Stimulated activated CD8-positive, alpha-beta memory T cell treated with anti-CD3 and anti-CD28 coated beads, Interleukin-7, amount 100 ng/mL, for 48 hours (primary cell): ENCODE data around the gene SYNGR3.
"Not testable (repeated sequence)": the region's sequence is repeated elsewhere in the genome, so short reads cannot be mapped to it uniquely, and the experiment has no call there.

ENCODE experiments used
- DNase-seq, 2 donors: peaks; one replicate each; pipeline ENCODE4 v3.0.0-alpha.2; 2020; ENCODE audit warnings: low read depth in 1 of 2; ENCODE audit errors: extremely low read depth in 1 of 2

Gene SYNGR3

GRCh38 chr16:2007081-2007836 lies 17.5 kb downstream of the SYNGR3 start:
- DNase-seq, result no peak

GRCh38 chr16:2008009-2008526 lies 18.3 kb downstream of the SYNGR3 start:
- DNase-seq, result no peak

GRCh38 chr16:2008631-2009163 lies 18.9 kb downstream of the SYNGR3 start:
- DNase-seq, result no peak

- DNase-seq, result no peak
Observed at GRCh38 chr16:2009164-2009711, 19.5 kb downstream of the SYNGR3 start.

GRCh38 chr16:2009791-2010510 lies 20.2 kb downstream of the SYNGR3 start, which contains the start of gene ZNF598:
Gene ZNF598, minus strand, starts transcription at chr16:2009821.
- peak in 1 of 2 donors; percentile 69 for DNase-seq

GRCh38 chr16:2011726-2012125 lies 22.0 kb downstream of the SYNGR3 start:
- not testable (repeated sequence) for DNase-seq

- no peak for DNase-seq
Observed at GRCh38 chr16:2013527-2013926, 23.8 kb downstream of the SYNGR3 start.

- DNase-seq, result no peak
Observed at GRCh38 chr16:2015117-2015946, 25.6 kb downstream of the SYNGR3 start.

- DNase-seq, result no peak
Observed at GRCh38 chr16:2015947-2016208, 26.1 kb downstream of the SYNGR3 start.

- DNase-seq, result no peak
Observed at GRCh38 chr16:2016407-2016922, 26.7 kb downstream of the SYNGR3 start.

GRCh38 chr16:2019518-2019920 lies 29.7 kb downstream of the SYNGR3 start, which contains the start of gene NPW:
Gene NPW, plus strand, starts transcription at chr16:2019785.
- DNase-seq, result no peak

- DNase-seq, result no peak
Observed at GRCh38 chr16:2019921-2020831, 30.4 kb downstream of the SYNGR3 start.

- no peak for DNase-seq
Observed at GRCh38 chr16:2022723-2023091, 32.9 kb downstream of the SYNGR3 start.

- peak; percentile 84 to 87 for DNase-seq
Observed at GRCh38 chr16:2023092-2024031, 33.6 kb downstream of the SYNGR3 start.

GRCh38 chr16:2024032-2024420 lies 34.3 kb downstream of the SYNGR3 start:
- DNase-seq, result no peak

- no peak for DNase-seq
Observed at GRCh38 chr16:2025251-2025650, 35.5 kb downstream of the SYNGR3 start.

- DNase-seq, result no peak
Observed at GRCh38 chr16:2025878-2026460, 36.2 kb downstream of the SYNGR3 start.

GRCh38 chr16:2026461-2027023 lies 36.8 kb downstream of the SYNGR3 start, which contains the start of gene NHERF2:
Gene NHERF2, plus strand, starts transcription at chr16:2026902. Its CDS starts 104 bp downstream, at chr16:2027006.
- no peak for DNase-seq
